ENCODE data around the gene RELA. TPM values are rescaled to one million over a fixed set of nuclear protein-coding genes. Genes with fewer than 3 reads are reported as not detected.

Gene RELA
- polyA plus RNA-seq, 1 of the 3 experiments (the other 2 are of a cell fraction), result 49.5 TPM

GRCh38 chr11:65633390-65634108 lies 29.2 kb downstream of the RELA start:
- POLR2A ChIA-PET, result interaction anchor here (1.1 kb wide), 1 partner anchor 18 kb away, joined by 3 read pairs; no protein-coding TSS in a partner anchor
- peaks cover 5 to 14% of the 10 kb centered on the region in 2 experiments; a peak in 3 of 4 replicates for H3K4me1 ChIP-seq (ENCODE audit: control insufficient read depth in 1 of 2, insufficient read depth in 2 of 2, low read depth in 1 of 2, low read length in 1 of 2)

More at GRCh38 chr11:65633390-65634108, 29.2 kb downstream of the RELA start:
- WGBS (ENCODE audit: low lambda C conversion rate), result 93% methylated on average over 8 of the region's 20 CpGs
- Histone ChIP-seq H3K79me2 (ENCODE audit: insufficient read depth) (peaks cover 4% of the 10 kb centered on the region; the same call in 1 of the 2 replicates), H4K20me1 (ENCODE audit: insufficient read depth) (peaks cover 9% of the 10 kb centered on the region), H3K9me2 (no peaks in the 10 kb centered on the region), H3K4me2 (no peak overlapping the region), H2AFZ (ENCODE audit: low read depth) (no peak overlapping the region), H3F3A (replicated peaks; ENCODE audit: insufficient read depth) (peaks cover 18% of the 10 kb centered on the region), H3K27ac (ENCODE audit: low read depth in 2 of 2, low read length in 1 of 2) (no peak overlapping the region), H3K9ac (no peak overlapping the region), H3K27me3 (ENCODE audit: insufficient read depth) (no peaks in the 10 kb centered on the region), H3K4me3 (ENCODE audit: low read depth in 2 of 2, low read length in 1 of 2) (no peak overlapping the region), H3K36me3 (replicated peaks in 1 of 2; ENCODE audit: control insufficient read depth in 1 of 2, insufficient read depth in 2 of 2, low read length in 1 of 2) (peaks cover 12 to 68% of the 10 kb centered on the region in 2 experiments), H3K9me3 (no peaks in the 10 kb centered on the region)
- no peak for DNase-seq
- CTCF ChIA-PET, result interaction anchor here (0.8 kb wide), 1 partner anchor 111 kb away, joined by 3 read pairs; no protein-coding TSS in a partner anchor
- TF ChIP-seq CHD2 (IDR thresholded peaks at IDR 0.05; ENCODE audit: low read length, partially characterized antibody) (no peak), TEAD4 (IDR thresholded peaks at IDR 0.05; ENCODE audit: borderline replicate concordance, insufficient read depth) (no peak), REST (IDR thresholded peaks at IDR 0.05; ENCODE audit: low read depth, low read length) (no peak), RAD21 (IDR thresholded peaks at IDR 0.05; ENCODE audit: low read length) (no peak), SMC3 (IDR thresholded peaks at IDR 0.05; ENCODE audit: low read depth, low read length) (no peak), RCOR1 (IDR thresholded peaks at IDR 0.05; ENCODE audit: low read length) (no peak), NFIC (IDR thresholded peaks at IDR 0.05; ENCODE audit: borderline replicate concordance) (no peak), ELF1 (IDR thresholded peaks at IDR 0.05) (no peak), TCF12 (IDR thresholded peaks at IDR 0.05) (no peak), FOXM1 (IDR thresholded peaks at IDR 0.05; ENCODE audit: low read depth) (no peak), NRF1 (IDR thresholded peaks at IDR 0.05; ENCODE audit: low read depth, low read length) (no peak), EZH2phosphoT487 (IDR thresholded peaks at IDR 0.05; ENCODE audit: borderline replicate concordance, low read depth) (no peak), MEF2A (IDR thresholded peaks at IDR 0.05; ENCODE audit: borderline replicate concordance, low read depth) (no peak), RFX5 (IDR thresholded peaks at IDR 0.05; ENCODE audit: low read length) (no peak), JUND (IDR thresholded peaks at IDR 0.05) (no peak), MXI1 (IDR thresholded peaks at IDR 0.05; ENCODE audit: low read depth, low read length) (no peak), PBX3 (IDR thresholded peaks at IDR 0.05) (no peak), FOXJ3 (CRISPR knock-in tag; IDR thresholded peaks at IDR 0.05) (no peak)
